Stimulated activated CD4-positive, alpha-beta T cell treated with anti-CD3 and anti-CD28 coated beads, Interleukin-15, amount 100 ng/mL, for 1 hour (primary cell): ENCODE measurements around the gene MORC2.

Source experiments
- DNase-seq, 2 donors: peaks; one replicate each; pipeline ENCODE4 v3.0.0-alpha.2; 2020; ENCODE audit warnings: low read depth in 1 of 2, low spot score in 1 of 2

The MORC2 gene

GRCh38 chr22:30875481-30876215 lies 92.9 kb downstream of the MORC2 start:
- no peak for DNase-seq
